Peyer's patch (tissue), 4 donors: ENCODE measurements around the gene SBF2.

Experiments
- CTCF ChIP-seq, 6 experiments: fragments of 450-650 bp in 4 of 6; fragments of 200-600 bp in 2 of 6; sonication (generic) in 1 of 6; IDR thresholded peaks; one replicate each; pipeline ENCODE4 v1.5.1; 2017 to 2019; ENCODE audit warnings: antibody characterized with exemption in 6 of 6, mild to moderate bottlenecking in 3 of 6, moderate library complexity in 1 of 6
- POLR2A ChIP-seq, 2 donors: fragments of 450-650 bp; IDR thresholded peaks; one replicate each; pipeline ENCODE4 v1.5.1; 2017; ENCODE audit warnings: antibody characterized with exemption in 2 of 2, mild to moderate bottlenecking in 2 of 2, moderate library complexity in 2 of 2

- TF ChIP-seq CTCF (IDR thresholded peaks at IDR 0.05): no peak
- no peak for TF ChIP-seq POLR2A (IDR thresholded peaks at IDR 0.05)
These were observed 7.8 kb upstream of the SBF2 start for GRCh38 chr11:10301656-10302358.
